ENCODE results near the gene AP5S1.

Gene AP5S1

GRCh38 chr20:3797592-3798372, 22.6 kb upstream of the AP5S1 start:
- intact Hi-C loops (cut with micrococcal nuclease) = loop anchor here (2.0 kb wide), 1 partner anchor 13 kb away; no protein-coding TSS in a partner anchor

GRCh38 chr20:3798373-3798768, 22.0 kb upstream of the AP5S1 start:
- intact Hi-C loops (cut with micrococcal nuclease) = no loop called here
- peak overlapping the region; percentile 57 for H3K27ac Mint-ChIP-seq
- H3K36me3 Mint-ChIP-seq (ENCODE audit: low read depth) = peaks cover 75% of the 10 kb centered on the region
- H3K9me3 Mint-ChIP-seq = no peaks in the 10 kb centered on the region
- H3K27me3 Mint-ChIP-seq = no peaks in the 10 kb centered on the region
- no peak overlapping the region for H3K4me3 Mint-ChIP-seq
- H3K4me1 Mint-ChIP-seq (ENCODE audit: low read depth) = peaks cover 70% of the 10 kb centered on the region

More at GRCh38 chr20:3797592-3798372, 22.6 kb upstream of the AP5S1 start:
- Mint-ChIP-seq H3K4me1 (ENCODE audit: low read depth) (peaks cover 64% of the 10 kb centered on the region), H3K36me3 (ENCODE audit: low read depth) (peaks cover 69% of the 10 kb centered on the region), H3K27me3 (no peaks in the 10 kb centered on the region), H3K27ac (peak overlapping the region; percentile 57), H3K9me3 (no peaks in the 10 kb centered on the region), H3K4me3 (peak overlapping the region; percentile 81)

GRCh38 chr20:3798908-3799248, 21.5 kb upstream of the AP5S1 start:
- Mint-ChIP-seq H3K27me3 (no peaks in the 10 kb centered on the region), H3K27ac (no peak overlapping the region), H3K36me3 (ENCODE audit: low read depth) (peaks cover 80% of the 10 kb centered on the region), H3K4me1 (ENCODE audit: low read depth) (peaks cover 75% of the 10 kb centered on the region), H3K4me3 (no peak overlapping the region), H3K9me3 (no peaks in the 10 kb centered on the region)
- intact Hi-C loops (cut with micrococcal nuclease) = no loop called here

GRCh38 chr20:3800256-3800877, 20.0 kb upstream of the AP5S1 start:
- intact Hi-C loops (cut with micrococcal nuclease) = no loop called here
- H3K27me3 Mint-ChIP-seq = no peaks in the 10 kb centered on the region

GRCh38 chr20:3800878-3801260, 19.5 kb upstream of the AP5S1 start:
- Mint-ChIP-seq H3K4me3 (no peak overlapping the region), H3K27me3 (no peaks in the 10 kb centered on the region), H3K4me1 (ENCODE audit: low read depth) (peaks cover 77% of the 10 kb centered on the region), H3K36me3 (ENCODE audit: low read depth) (peaks cover 96% of the 10 kb centered on the region), H3K9me3 (no peaks in the 10 kb centered on the region), H3K27ac (no peak overlapping the region)
- intact Hi-C loops (cut with micrococcal nuclease) = no loop called here

More at GRCh38 chr20:3800256-3800877, 20.0 kb upstream of the AP5S1 start:
- peaks cover 77% of the 10 kb centered on the region for H3K4me1 Mint-ChIP-seq (ENCODE audit: low read depth)
- H3K27ac Mint-ChIP-seq = no peak overlapping the region
- no peaks in the 10 kb centered on the region for H3K9me3 Mint-ChIP-seq
- H3K4me3 Mint-ChIP-seq = no peak overlapping the region
- peaks cover 95% of the 10 kb centered on the region for H3K36me3 Mint-ChIP-seq (ENCODE audit: low read depth)

- Mint-ChIP-seq H3K9me3 (no peaks in the 10 kb centered on the region), H3K36me3 (ENCODE audit: low read depth) (peaks cover 97% of the 10 kb centered on the region), H3K4me1 (ENCODE audit: low read depth) (peaks cover 80% of the 10 kb centered on the region), H3K4me3 (no peak overlapping the region), H3K27ac (no peak overlapping the region), H3K27me3 (no peaks in the 10 kb centered on the region)
- intact Hi-C loops (cut with micrococcal nuclease) = no loop called here
These were observed 19.0 kb upstream of the AP5S1 start for GRCh38 chr20:3801299-3801698.

- Mint-ChIP-seq H3K27me3 (no peaks in the 10 kb centered on the region), H3K9me3 (no peaks in the 10 kb centered on the region), H3K4me3 (no peak overlapping the region), H3K27ac (no peak overlapping the region), H3K36me3 (ENCODE audit: low read depth) (peaks cover 96% of the 10 kb centered on the region), H3K4me1 (ENCODE audit: low read depth) (peaks cover 81% of the 10 kb centered on the region)
- intact Hi-C loops (cut with micrococcal nuclease) = no loop called here
These were observed 18.5 kb upstream of the AP5S1 start for GRCh38 chr20:3801846-3802245.

- H3K4me1 Mint-ChIP-seq (ENCODE audit: low read depth) = peaks cover 81% of the 10 kb centered on the region
- no peaks in the 10 kb centered on the region for H3K9me3 Mint-ChIP-seq
- peak overlapping the region; percentile 9 for H3K27ac Mint-ChIP-seq
- H3K4me3 Mint-ChIP-seq = no peak overlapping the region
- peaks cover 88% of the 10 kb centered on the region for H3K36me3 Mint-ChIP-seq (ENCODE audit: low read depth)
- H3K27me3 Mint-ChIP-seq = no peaks in the 10 kb centered on the region
- intact Hi-C loops (cut with micrococcal nuclease) = no loop called here
These were observed 17.7 kb upstream of the AP5S1 start for GRCh38 chr20:3802524-3803239.

GRCh38 chr20:3803289-3803688, 17.1 kb upstream of the AP5S1 start:
- peak overlapping the region; percentile 47 for H3K27ac Mint-ChIP-seq
- no peak overlapping the region for H3K4me3 Mint-ChIP-seq
- H3K27me3 Mint-ChIP-seq = no peaks in the 10 kb centered on the region
- H3K9me3 Mint-ChIP-seq = no peaks in the 10 kb centered on the region
- H3K4me1 Mint-ChIP-seq (ENCODE audit: low read depth) = peaks cover 81% of the 10 kb centered on the region
- intact Hi-C loops (cut with micrococcal nuclease) = no loop called here
- H3K36me3 Mint-ChIP-seq (ENCODE audit: low read depth) = peaks cover 82% of the 10 kb centered on the region

- Mint-ChIP-seq H3K4me3 (no peak overlapping the region), H3K27me3 (no peaks in the 10 kb centered on the region), H3K4me1 (ENCODE audit: low read depth) (peaks cover 76% of the 10 kb centered on the region), H3K27ac (peak overlapping the region; percentile 47), H3K36me3 (ENCODE audit: low read depth) (peaks cover 76% of the 10 kb centered on the region), H3K9me3 (no peaks in the 10 kb centered on the region)
- intact Hi-C loops (cut with micrococcal nuclease) = no loop called here
These were observed 16.5 kb upstream of the AP5S1 start for GRCh38 chr20:3803854-3804253.

- H3K27me3 Mint-ChIP-seq = no peaks in the 10 kb centered on the region
- peak overlapping the region; percentile 47 for H3K27ac Mint-ChIP-seq
These were observed 16.0 kb upstream of the AP5S1 start for GRCh38 chr20:3804254-3804751.

GRCh38 chr20:3804781-3805180, 15.6 kb upstream of the AP5S1 start:
- peaks cover 67% of the 10 kb centered on the region for H3K36me3 Mint-ChIP-seq (ENCODE audit: low read depth)

More at GRCh38 chr20:3804254-3804751, 16.0 kb upstream of the AP5S1 start:
- intact Hi-C loops (cut with micrococcal nuclease) = no loop called here
- no peaks in the 10 kb centered on the region for H3K9me3 Mint-ChIP-seq
- peaks cover 72% of the 10 kb centered on the region for H3K4me1 Mint-ChIP-seq (ENCODE audit: low read depth)
- H3K4me3 Mint-ChIP-seq = no peak overlapping the region
- H3K36me3 Mint-ChIP-seq (ENCODE audit: low read depth) = peaks cover 72% of the 10 kb centered on the region

GRCh38 chr20:3808544-3808943, 11.8 kb upstream of the AP5S1 start:
- H3K27ac Mint-ChIP-seq = peak overlapping the region; percentile 84
- H3K9me3 Mint-ChIP-seq = no peaks in the 10 kb centered on the region
- peaks cover 35% of the 10 kb centered on the region for H3K36me3 Mint-ChIP-seq (ENCODE audit: low read depth)
- intact Hi-C loops (cut with micrococcal nuclease) = no loop called here
- peaks cover 85% of the 10 kb centered on the region for H3K4me1 Mint-ChIP-seq (ENCODE audit: low read depth)
- no peaks in the 10 kb centered on the region for H3K27me3 Mint-ChIP-seq
- H3K4me3 Mint-ChIP-seq = peak overlapping the region; percentile 66

More at GRCh38 chr20:3804781-3805180, 15.6 kb upstream of the AP5S1 start:
- Mint-ChIP-seq H3K27ac (peak overlapping the region; percentile 84), H3K4me1 (ENCODE audit: low read depth) (peaks cover 74% of the 10 kb centered on the region), H3K4me3 (no peak overlapping the region), H3K9me3 (no peaks in the 10 kb centered on the region), H3K27me3 (no peaks in the 10 kb centered on the region)
- intact Hi-C loops (cut with micrococcal nuclease) = no loop called here

Data from dendritic cell treated with granulocyte-macrophage colony-stimulating factor and Interleukin-4, amounts not matched to agents 40 ng/mL and 50 ng/mL, for 4 days (primary cell).